ENCODE measurements around the gene KIF25.

The KIF25 gene

GRCh38 chr6:167988154-167988495 is 9.3 kb upstream of the KIF25 start:
- no peaks in the 10 kb centered on the region for H3K4me1 ChIP-seq (ENCODE audit: insufficient read depth, insufficient read length)
- H3K9ac ChIP-seq (ENCODE audit: insufficient read length, low read depth), result no peak overlapping the region
- no peak overlapping the region for H3K4me3 ChIP-seq (ENCODE audit: insufficient read length, low read depth)
- no peaks in the 10 kb centered on the region; the same call in 1 of the 2 replicates for H3K9me3 ChIP-seq (ENCODE audit: insufficient read depth, low read length)
- no peak for DNase-seq (ENCODE audit: low read depth, low spot score)
- no peaks in the 10 kb centered on the region for H3K36me3 ChIP-seq (ENCODE audit: insufficient read depth, insufficient read length, low read length)
- H3K27me3 ChIP-seq (ENCODE audit: insufficient read depth, insufficient read length), result no peaks in the 10 kb centered on the region
- TF ChIP-seq ZNF274 (IDR thresholded peaks at IDR 0.05; ENCODE audit: low read depth, low read length) (no peak), YY1 (IDR thresholded peaks at IDR 0.05; ENCODE audit: insufficient read depth, insufficient read length) (no peak), SUZ12 (IDR thresholded peaks at IDR 0.05; ENCODE audit: extremely low read depth, insufficient read depth, insufficient read length) (no peak)

GRCh38 chr6:167988945-167989841 is 8.3 kb upstream of the KIF25 start:
- no peak overlapping the region for H3K9ac ChIP-seq (ENCODE audit: insufficient read length, low read depth)
- no peak overlapping the region for H3K4me3 ChIP-seq (ENCODE audit: insufficient read length, low read depth)
- DNase-seq (ENCODE audit: low read depth, low spot score), result no peak
- TF ChIP-seq YY1 (IDR thresholded peaks at IDR 0.05; ENCODE audit: insufficient read depth, insufficient read length) (no peak), ZNF274 (IDR thresholded peaks at IDR 0.05; ENCODE audit: low read depth, low read length) (no peak), SUZ12 (IDR thresholded peaks at IDR 0.05; ENCODE audit: extremely low read depth, insufficient read depth, insufficient read length) (no peak)
- no peaks in the 10 kb centered on the region; the same call in 1 of the 2 replicates for H3K9me3 ChIP-seq (ENCODE audit: insufficient read depth, low read length)
- no peaks in the 10 kb centered on the region for H3K27me3 ChIP-seq (ENCODE audit: insufficient read depth, insufficient read length)
- H3K4me1 ChIP-seq (ENCODE audit: insufficient read depth, insufficient read length), result no peaks in the 10 kb centered on the region
- no peaks in the 10 kb centered on the region for H3K36me3 ChIP-seq (ENCODE audit: insufficient read depth, insufficient read length, low read length)

GRCh38 chr6:167990016-167990945 is 7.2 kb upstream of the KIF25 start:
- no peaks in the 10 kb centered on the region for H3K36me3 ChIP-seq (ENCODE audit: insufficient read depth, insufficient read length, low read length)
- H3K4me3 ChIP-seq (ENCODE audit: insufficient read length, low read depth), result no peak overlapping the region
- H3K9ac ChIP-seq (ENCODE audit: insufficient read length, low read depth), result no peak overlapping the region
- H3K4me1 ChIP-seq (ENCODE audit: insufficient read depth, insufficient read length), result no peaks in the 10 kb centered on the region
- H3K9me3 ChIP-seq (ENCODE audit: insufficient read depth, low read length), result no peaks in the 10 kb centered on the region; the same call in 1 of the 2 replicates
- no peak for TF ChIP-seq ZNF274 (IDR thresholded peaks at IDR 0.05; ENCODE audit: low read depth, low read length)
- TF ChIP-seq YY1 (IDR thresholded peaks at IDR 0.05; ENCODE audit: insufficient read depth, insufficient read length), result no peak
- TF ChIP-seq SUZ12 (IDR thresholded peaks at IDR 0.05; ENCODE audit: extremely low read depth, insufficient read depth, insufficient read length), result no peak
- H3K27me3 ChIP-seq (ENCODE audit: insufficient read depth, insufficient read length), result no peaks in the 10 kb centered on the region
- no peak for DNase-seq (ENCODE audit: low read depth, low spot score)

DNA sequence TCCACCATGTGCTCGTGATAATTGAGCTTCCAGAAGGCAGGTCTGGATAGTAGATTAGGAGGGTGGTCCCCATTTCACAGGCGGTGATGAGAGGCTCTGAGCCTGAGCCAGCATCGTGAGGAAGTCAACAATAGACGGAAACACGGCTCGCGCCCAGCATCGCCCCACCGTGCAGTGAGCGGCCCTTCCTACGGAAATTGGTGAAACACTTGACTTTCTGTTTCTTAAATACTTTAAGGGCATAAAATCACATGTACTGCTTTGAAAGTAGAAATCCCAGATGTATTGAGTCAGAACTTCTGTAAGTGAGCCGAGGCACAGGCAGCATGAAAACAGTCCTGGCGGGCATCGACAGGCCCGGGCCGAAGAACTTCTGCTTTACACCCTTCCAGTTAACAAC is 4.3 kb upstream of the KIF25 start:
- DNase-seq (ENCODE audit: low read depth, low spot score), result no peak
- Histone ChIP-seq H3K27me3 (ENCODE audit: insufficient read depth, insufficient read length) (no peaks in the 10 kb centered on the region), H3K36me3 (ENCODE audit: insufficient read depth, insufficient read length, low read length) (no peaks in the 10 kb centered on the region), H3K4me3 (ENCODE audit: insufficient read length, low read depth) (no peak overlapping the region), H3K4me1 (ENCODE audit: insufficient read depth, insufficient read length) (peaks cover 6% of the 10 kb centered on the region), H3K9ac (ENCODE audit: insufficient read length, low read depth) (no peak overlapping the region), H3K9me3 (ENCODE audit: insufficient read depth, low read length) (no peaks in the 10 kb centered on the region)
- TF ChIP-seq YY1 (IDR thresholded peaks at IDR 0.05; ENCODE audit: insufficient read depth, insufficient read length) (no peak), ZNF274 (IDR thresholded peaks at IDR 0.05; ENCODE audit: low read depth, low read length) (no peak), SUZ12 (IDR thresholded peaks at IDR 0.05; ENCODE audit: extremely low read depth, insufficient read depth, insufficient read length) (no peak)

DNA sequence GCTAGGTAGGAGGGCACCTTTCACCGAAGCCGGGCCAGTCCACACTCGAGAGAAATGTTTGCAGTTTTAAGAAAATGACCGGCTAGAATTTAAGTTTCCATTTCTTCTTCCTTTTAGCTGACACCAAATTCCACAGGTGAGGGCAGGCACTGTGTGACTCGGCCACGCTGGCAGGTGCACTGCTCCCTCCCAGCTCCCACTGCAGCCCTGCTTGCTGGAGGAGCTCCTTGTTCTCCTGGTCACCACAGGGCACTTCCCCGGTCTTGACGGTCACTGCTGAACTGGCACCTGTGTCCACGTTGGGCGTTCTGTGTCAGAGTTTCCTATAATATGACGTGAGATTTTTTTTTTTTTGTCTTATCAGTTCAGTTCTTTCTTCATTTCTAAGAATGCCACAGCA is 3.6 kb upstream of the KIF25 start:
- Histone ChIP-seq H3K9me3 (ENCODE audit: insufficient read depth, low read length) (no peaks in the 10 kb centered on the region), H3K36me3 (ENCODE audit: insufficient read depth, insufficient read length, low read length) (no peaks in the 10 kb centered on the region), H3K27me3 (ENCODE audit: insufficient read depth, insufficient read length) (no peaks in the 10 kb centered on the region), H3K4me1 (ENCODE audit: insufficient read depth, insufficient read length) (peaks cover 6% of the 10 kb centered on the region), H3K9ac (ENCODE audit: insufficient read length, low read depth) (no peak overlapping the region), H3K4me3 (ENCODE audit: insufficient read length, low read depth) (no peak overlapping the region)
- TF ChIP-seq YY1 (IDR thresholded peaks at IDR 0.05; ENCODE audit: insufficient read depth, insufficient read length) (no peak), ZNF274 (IDR thresholded peaks at IDR 0.05; ENCODE audit: low read depth, low read length) (no peak), SUZ12 (IDR thresholded peaks at IDR 0.05; ENCODE audit: extremely low read depth, insufficient read depth, insufficient read length) (no peak)
- no peak for DNase-seq (ENCODE audit: low read depth, low spot score)

DNA sequence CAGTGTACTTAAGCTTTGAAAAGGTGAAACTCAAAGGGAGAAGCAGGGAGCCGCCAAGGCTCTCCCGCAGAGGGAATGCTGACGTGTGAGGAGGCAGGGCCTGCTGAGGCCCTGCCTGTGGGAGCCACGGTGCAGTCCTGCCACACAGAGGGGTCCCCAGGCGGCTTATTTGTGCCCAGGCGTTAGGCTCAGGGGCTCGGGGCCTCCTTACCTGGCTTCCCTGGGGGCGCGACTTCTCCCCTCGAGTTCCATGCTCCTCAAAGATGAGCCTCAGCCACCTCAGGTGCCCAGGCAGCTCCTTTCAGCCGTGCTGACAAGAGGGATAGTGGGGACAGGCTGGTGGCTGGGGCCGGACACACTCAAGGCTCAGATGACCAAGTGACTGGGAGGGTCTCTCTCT is 2.2 kb upstream of the KIF25 start:
- Histone ChIP-seq H3K27me3 (ENCODE audit: insufficient read depth, insufficient read length) (no peaks in the 10 kb centered on the region), H3K4me1 (ENCODE audit: insufficient read depth, insufficient read length) (peaks cover 6% of the 10 kb centered on the region), H3K9ac (ENCODE audit: insufficient read length, low read depth) (no peak overlapping the region), H3K9me3 (ENCODE audit: insufficient read depth, low read length) (no peaks in the 10 kb centered on the region), H3K36me3 (ENCODE audit: insufficient read depth, insufficient read length, low read length) (no peaks in the 10 kb centered on the region), H3K4me3 (ENCODE audit: insufficient read length, low read depth) (no peak overlapping the region)
- no peak for TF ChIP-seq SUZ12 (IDR thresholded peaks at IDR 0.05; ENCODE audit: extremely low read depth, insufficient read depth, insufficient read length)
- TF ChIP-seq ZNF274 (IDR thresholded peaks at IDR 0.05; ENCODE audit: low read depth, low read length), result no peak
- TF ChIP-seq YY1 (IDR thresholded peaks at IDR 0.05; ENCODE audit: insufficient read depth, insufficient read length), result no peak
- no peak for DNase-seq (ENCODE audit: low read depth, low spot score)

- TF ChIP-seq ZNF274 (IDR thresholded peaks at IDR 0.05; ENCODE audit: low read depth, low read length) (no peak), YY1 (IDR thresholded peaks at IDR 0.05; ENCODE audit: insufficient read depth, insufficient read length) (no peak), SUZ12 (IDR thresholded peaks at IDR 0.05; ENCODE audit: extremely low read depth, insufficient read depth, insufficient read length) (no peak)
These were observed 1.7 kb upstream of the KIF25 start for GRCh38 chr6:167995731-167996151.

More at GRCh38 chr6:167995731-167996151, 1.7 kb upstream of the KIF25 start:
- no peak overlapping the region for H3K4me3 ChIP-seq (ENCODE audit: insufficient read length, low read depth)
- DNase-seq (ENCODE audit: low read depth, low spot score), result no peak
- no peaks in the 10 kb centered on the region for H3K36me3 ChIP-seq (ENCODE audit: insufficient read depth, insufficient read length, low read length)
- no peak overlapping the region for H3K9ac ChIP-seq (ENCODE audit: insufficient read length, low read depth)
- no peaks in the 10 kb centered on the region for H3K27me3 ChIP-seq (ENCODE audit: insufficient read depth, insufficient read length)
- no peaks in the 10 kb centered on the region for H3K9me3 ChIP-seq (ENCODE audit: insufficient read depth, low read length)
- peaks cover 6% of the 10 kb centered on the region for H3K4me1 ChIP-seq (ENCODE audit: insufficient read depth, insufficient read length)

All from NT2/D1 (cell line).